Brain microvascular endothelial cell (primary cell): ENCODE data around the gene NSF.
"Not testable (repeated sequence)": the region's sequence is repeated elsewhere in the genome, so short reads cannot be mapped to it uniquely, and the experiment has no call there.

ENCODE experiments used
- DNase-seq: peaks from one replicate; pipeline ENCODE4 v3.0.0-alpha.2; 2020
- H3K27ac ChIP-seq: fragments of 250-450 bp; sonication (Bioruptor Pico); 2 replicates; pipeline ENCODE4 v1.5.1; 2020; ENCODE audit warnings: mild to moderate bottlenecking, moderate library complexity
- H3K27me3 ChIP-seq: fragments of 250-450 bp; sonication (Bioruptor Pico); replicated peaks from 2 replicates; pipeline ENCODE4 v1.5.1; 2020; ENCODE audit warnings: mild to moderate bottlenecking
- H3K36me3 ChIP-seq: fragments of 250-450 bp; sonication (Bioruptor Pico); replicated peaks from 2 replicates; pipeline ENCODE4 v1.5.1; 2020; ENCODE audit warnings: mild to moderate bottlenecking
- H3K4me3 ChIP-seq: 2 replicates; pipeline ENCODE4 v1.5.1; 2011; ENCODE audit warnings: low read depth, mild to moderate bottlenecking, control low read depth, low read length, moderate library complexity
- CTCF ChIP-seq: IDR thresholded peaks from 2 replicates; pipeline ENCODE4 v1.5.1; 2011; ENCODE audit warnings: low read depth, mild to moderate bottlenecking, moderate library complexity, low read length, control low read depth, inconsistent platforms; ENCODE audit errors: missing control alignments
- in situ Hi-C: cut with HindIII; loops from 2 replicates; pipeline ENCODE4 v1.10.0; 2017; ENCODE audit warnings: low sequenced_read_pairs, low pct_ligation_motif_present

The NSF gene

DNA sequence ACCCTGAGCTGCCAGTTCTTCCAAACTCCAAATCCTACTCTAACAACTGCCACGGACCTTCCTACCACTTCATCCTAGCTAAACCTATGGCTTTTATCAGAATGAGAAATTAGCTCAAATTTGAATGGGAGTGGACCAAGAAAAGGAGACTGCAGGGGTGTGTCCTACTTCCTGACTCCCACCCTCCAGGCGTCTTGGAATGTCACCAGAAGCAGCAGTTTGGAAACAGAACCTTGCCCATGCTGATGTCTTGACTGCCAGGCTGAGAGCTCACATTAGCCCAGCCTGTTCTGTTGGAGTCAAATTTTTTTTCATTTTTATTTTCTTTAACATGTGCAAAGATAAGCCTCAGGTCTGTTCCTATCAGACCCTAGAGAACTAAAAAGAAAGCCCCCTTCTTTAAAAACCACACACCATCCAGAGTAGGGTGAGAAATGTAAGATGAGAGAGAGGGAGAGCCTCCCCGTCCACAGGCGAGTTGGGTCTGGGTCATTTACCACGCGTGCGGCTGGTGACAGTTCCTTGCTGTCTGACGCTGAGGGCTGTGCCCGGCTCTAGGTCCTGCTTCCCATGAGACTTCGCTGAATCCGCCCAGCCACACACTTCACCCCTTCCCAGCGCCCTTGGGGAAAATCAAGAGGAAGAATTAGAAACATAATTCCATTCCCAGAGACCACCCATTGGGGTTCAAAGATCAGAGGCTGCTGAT lies 173.7 kb downstream of the NSF start:
- Histone ChIP-seq H3K27me3 (no peaks in the 10 kb centered on the region), H3K27ac (peak overlapping the region; percentile 18), H3K4me3 (no peak overlapping the region), H3K36me3 (no peaks in the 10 kb centered on the region)
- no peak for DNase-seq
- no peak for TF ChIP-seq CTCF
- in situ Hi-C loops, result no loop called here

DNA sequence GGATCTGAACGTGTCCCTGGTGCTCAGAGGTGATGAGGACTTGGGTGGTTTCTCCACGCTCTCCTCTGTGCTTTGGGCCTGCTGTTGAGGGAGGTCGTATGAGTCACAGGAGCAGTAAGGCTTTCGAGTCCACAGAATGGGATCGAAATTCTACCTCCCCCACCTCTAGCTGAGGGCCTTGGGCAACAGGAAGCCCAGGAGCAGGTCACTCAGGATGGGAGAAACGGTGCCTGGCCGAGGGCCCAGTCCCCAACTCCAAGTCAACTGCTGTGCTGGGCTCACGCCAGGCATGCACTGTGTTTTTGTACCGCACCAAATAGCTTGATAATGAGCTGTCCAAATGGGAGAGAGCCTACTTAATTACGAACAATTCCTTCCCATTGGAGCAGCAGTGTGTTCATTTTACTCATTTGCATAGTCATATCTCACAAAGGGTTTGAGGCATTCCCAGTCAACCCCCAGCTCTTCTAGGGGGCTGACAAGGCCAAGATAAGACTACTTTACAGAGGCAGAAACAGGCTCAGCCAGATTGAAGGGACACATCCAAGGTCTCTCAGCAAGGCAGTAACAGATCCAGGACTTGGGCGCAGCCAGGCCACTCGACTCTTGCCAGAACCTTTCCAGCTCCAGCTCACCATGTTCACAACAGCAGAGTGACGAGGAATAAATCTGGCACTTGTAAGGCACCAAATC lies 174.4 kb downstream of the NSF start:
- peak; percentile 42 for DNase-seq
- Histone ChIP-seq H3K27ac (peak overlapping the region; percentile 18), H3K36me3 (no peaks in the 10 kb centered on the region), H3K4me3 (no peak overlapping the region), H3K27me3 (no peaks in the 10 kb centered on the region)
- TF ChIP-seq CTCF, result no peak
- in situ Hi-C loops, result no loop called here

GRCh38 chr17:46765453-46765852 lies 175.0 kb downstream of the NSF start:
- in situ Hi-C loops, result no loop called here
- Histone ChIP-seq H3K27ac (no peak overlapping the region), H3K27me3 (no peaks in the 10 kb centered on the region), H3K36me3 (no peaks in the 10 kb centered on the region), H3K4me3 (no peak overlapping the region)
- TF ChIP-seq CTCF, result no peak
- DNase-seq, result no peak

DNA sequence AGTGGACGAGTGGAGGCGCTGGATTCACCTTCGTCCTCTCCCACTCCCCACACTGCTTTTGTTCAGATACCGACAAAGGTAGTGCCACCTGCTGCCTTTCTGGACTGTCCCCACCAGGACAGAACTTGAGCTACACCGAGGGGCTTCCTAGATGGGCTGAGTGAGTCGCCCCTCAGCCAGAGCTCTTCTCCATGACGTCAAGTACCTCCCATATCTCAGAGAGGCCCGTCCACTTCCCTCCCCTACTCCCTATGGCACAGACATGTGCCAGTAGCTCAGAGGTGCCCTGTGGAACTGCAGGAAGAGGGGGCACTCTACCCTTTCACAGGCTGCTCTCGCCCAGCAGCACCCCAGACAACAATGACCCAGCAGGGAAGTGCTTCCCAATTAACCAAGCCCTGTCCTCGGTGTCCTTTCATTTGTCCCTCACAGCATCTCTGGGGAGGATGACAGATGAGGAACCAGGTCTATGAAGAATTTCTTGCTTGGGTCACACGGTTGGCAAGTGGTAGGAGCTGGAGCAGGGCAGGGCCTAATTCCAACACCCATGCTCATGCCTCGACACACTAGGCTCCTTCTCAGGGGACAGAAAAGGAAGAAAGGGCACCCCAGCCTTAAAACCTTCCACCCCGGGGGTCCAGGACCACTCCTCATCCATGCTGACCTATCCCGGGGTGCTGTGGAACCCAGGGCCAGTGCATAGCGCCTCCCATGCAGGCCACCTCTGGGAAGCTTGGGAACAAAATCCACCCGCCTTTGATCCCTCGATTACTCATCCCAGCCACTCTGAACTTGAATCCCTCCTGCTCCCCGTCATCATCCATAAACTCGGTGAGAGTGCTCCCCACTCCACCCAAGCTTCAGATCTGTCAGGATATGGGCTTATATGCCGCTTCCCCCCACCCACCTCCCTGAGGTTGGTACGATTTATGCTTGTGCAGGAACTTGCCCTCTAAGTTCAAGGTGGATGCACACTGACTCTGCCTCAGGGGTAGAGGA lies 176.3 kb downstream of the NSF start:
- Histone ChIP-seq H3K27ac (no peak overlapping the region), H3K27me3 (no peaks in the 10 kb centered on the region), H3K4me3 (no peak overlapping the region), H3K36me3 (no peaks in the 10 kb centered on the region)
- TF ChIP-seq CTCF, result no peak
- no peak for DNase-seq
- in situ Hi-C loops, result no loop called here

- Histone ChIP-seq H3K4me3 (no peak overlapping the region), H3K27me3 (no peaks in the 10 kb centered on the region), H3K27ac (no peak overlapping the region), H3K36me3 (no peaks in the 10 kb centered on the region)
- no peak for DNase-seq
- in situ Hi-C loops, result no loop called here
- TF ChIP-seq CTCF, result no peak
These were observed 178.0 kb downstream of the NSF start for GRCh38 chr17:46768540-46768870.

DNA sequence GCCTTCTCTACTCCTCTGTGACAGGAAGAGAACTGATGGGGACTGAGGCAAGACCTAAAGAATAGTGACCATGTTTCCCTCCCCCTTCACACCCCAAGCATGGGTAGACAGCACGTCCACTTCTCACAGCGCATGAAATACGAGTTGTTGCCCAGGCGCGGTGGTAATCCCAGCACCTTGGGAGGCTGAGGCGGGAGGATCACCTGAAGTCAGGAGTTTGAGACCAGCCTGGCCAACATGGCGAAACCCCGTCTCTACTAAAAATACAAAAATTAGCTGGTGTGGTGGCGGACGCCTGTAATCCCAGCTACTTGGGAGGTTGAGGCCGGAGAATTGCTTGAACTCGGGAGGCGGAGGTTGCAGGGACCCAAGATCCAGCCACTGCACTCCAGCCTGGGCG lies 178.4 kb downstream of the NSF start:
- DNase-seq, H3K4me3 ChIP-seq, H3K27me3 ChIP-seq, in situ Hi-C loops, H3K36me3 ChIP-seq, H3K27ac ChIP-seq: not testable (repeated sequence)
